Measurements from ENCODE around the gene RASSF1. TPM values are rescaled to one million over a fixed set of nuclear protein-coding genes. Genes with fewer than 3 reads are reported as not detected.
A peak's percentile ranks its signal among the peaks of the same experiment; 100 is the strongest.
"Not testable (repeated sequence)": the region's sequence is repeated elsewhere in the genome, so short reads cannot be mapped to it uniquely, and the experiment has no call there.

The RASSF1 gene
- total RNA-seq, 1 donor from 2014 or later = 27.0 TPM

DNA sequence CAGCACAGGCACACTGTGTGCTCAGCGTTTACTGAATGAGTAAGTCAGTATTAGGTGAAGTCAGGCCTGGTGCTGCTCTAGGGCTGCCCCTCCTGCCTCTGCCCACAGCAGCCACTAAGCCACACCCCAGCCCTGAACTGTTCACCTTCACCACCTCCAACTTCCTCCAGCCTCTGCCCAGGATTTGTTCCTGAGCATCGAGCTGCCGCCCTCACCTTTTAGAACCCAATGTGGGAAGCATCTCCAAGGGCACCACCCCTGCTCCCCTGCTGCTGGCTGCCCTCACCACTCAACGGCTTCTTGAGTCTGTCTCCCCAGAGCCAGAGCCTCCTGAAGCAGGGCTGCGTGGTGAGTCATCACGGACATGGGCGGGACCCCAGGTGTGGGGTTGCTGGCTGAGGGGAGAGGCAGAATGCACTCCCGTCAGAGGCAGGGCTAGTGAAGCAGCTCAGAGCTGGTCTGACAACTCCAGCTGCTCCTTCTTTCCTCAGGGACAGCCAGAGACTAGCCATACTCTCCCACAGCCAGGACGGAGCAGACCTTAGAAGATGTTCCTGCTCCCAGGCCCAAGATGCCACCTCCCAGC lies 23.9 kb downstream of the RASSF1 start:
- TF ChIP-seq, protein P1, sequence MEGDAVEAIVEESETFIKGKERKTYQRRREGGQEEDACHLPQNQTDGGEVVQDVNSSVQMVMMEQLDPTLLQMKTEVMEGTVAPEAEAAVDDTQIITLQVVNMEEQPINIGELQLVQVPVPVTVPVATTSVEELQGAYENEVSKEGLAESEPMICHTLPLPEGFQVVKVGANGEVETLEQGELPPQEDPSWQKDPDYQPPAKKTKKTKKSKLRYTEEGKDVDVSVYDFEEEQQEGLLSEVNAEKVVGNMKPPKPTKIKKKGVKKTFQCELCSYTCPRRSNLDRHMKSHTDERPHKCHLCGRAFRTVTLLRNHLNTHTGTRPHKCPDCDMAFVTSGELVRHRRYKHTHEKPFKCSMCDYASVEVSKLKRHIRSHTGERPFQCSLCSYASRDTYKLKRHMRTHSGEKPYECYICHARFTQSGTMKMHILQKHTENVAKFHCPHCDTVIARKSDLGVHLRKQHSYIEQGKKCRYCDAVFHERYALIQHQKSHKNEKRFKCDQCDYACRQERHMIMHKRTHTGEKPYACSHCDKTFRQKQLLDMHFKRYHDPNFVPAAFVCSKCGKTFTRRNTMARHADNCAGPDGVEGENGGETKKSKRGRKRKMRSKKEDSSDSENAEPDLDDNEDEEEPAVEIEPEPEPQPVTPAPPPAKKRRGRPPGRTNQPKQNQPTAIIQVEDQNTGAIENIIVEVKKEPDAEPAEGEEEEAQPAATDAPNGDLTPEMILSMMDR (conservative IDR thresholded peaks at IDR 0.05; ENCODE audit: low read depth, low read length) = no peak
- no peak overlapping the region for H3K4me3 ChIP-seq (ENCODE audit: low read depth, low read length)
- DNase-seq (ENCODE audit: low read depth) = no peak

DNA sequence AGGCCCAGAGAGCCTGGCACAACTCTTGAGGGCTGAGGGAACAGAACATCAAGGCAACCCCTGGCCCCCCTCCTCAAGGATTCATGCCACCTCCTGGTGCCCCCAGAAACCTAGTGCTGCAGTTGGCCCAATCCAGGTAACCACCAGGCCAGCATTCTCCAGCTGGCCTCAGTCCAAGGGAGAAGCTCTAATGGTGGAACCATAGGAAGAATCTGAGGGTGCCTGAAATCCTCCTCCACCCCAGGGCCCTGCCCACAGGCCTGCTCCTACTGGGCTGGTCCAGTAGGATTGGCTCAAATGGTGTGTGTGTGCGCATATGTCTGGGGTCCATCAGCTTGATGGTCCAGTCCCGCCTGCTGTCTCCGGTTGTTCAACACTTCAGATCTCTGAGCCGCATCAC lies 25.8 kb downstream of the RASSF1 start:
- H3K4me3 ChIP-seq (ENCODE audit: low read depth, low read length) = no peak overlapping the region
- DNase-seq (ENCODE audit: low read depth) = no peak
- TF ChIP-seq, protein P1 (conservative IDR thresholded peaks at IDR 0.05; ENCODE audit: low read depth, low read length) = no peak

DNA sequence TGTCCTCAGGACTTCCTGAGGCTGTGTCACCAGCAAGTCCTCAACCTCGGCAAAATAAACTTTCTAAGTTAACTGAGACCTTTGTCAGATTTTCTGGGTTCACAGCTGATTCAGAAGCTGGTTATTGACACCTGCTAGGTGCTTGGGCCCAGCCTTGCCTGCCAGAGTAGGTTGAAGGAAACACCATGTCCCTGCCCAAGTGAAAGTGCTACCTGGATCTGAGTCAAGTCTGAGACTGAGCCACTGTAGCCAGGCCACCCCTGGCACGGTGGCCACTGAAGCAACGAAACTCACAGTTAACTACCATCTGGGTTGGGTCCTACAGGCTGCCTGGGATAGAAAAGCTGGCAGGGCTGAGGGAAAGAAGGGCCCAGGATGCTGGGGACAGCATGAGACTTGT lies 26.3 kb downstream of the RASSF1 start:
- no peak overlapping the region for H3K4me3 ChIP-seq (ENCODE audit: low read depth, low read length)
- DNase-seq (ENCODE audit: low read depth) = no peak
- TF ChIP-seq, protein P1 (conservative IDR thresholded peaks at IDR 0.05; ENCODE audit: low read depth, low read length) = no peak

DNA sequence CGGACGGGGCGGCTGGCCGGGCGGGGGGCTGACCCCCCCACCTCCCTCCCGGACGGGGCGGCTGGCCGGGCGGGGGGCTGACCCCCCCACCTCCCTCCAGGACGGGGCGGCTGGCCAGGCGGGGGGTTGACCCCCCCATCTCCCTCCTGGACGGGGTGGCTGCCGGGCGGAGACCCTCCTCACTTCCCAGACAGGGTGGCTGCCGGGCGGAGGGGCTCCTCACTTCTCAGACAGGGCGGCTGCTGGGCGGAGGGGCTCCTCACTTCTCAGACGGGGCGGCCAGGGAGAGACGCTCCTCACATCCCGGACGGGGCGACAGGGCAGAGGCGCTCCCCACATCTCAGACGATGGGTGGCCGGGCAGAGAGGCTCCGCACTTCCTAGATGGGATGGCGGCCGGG lies 28.6 kb downstream of the RASSF1 start:
- DNase-seq (ENCODE audit: low read depth); H3K4me3 ChIP-seq (ENCODE audit: low read depth, low read length): not testable (repeated sequence)

DNA sequence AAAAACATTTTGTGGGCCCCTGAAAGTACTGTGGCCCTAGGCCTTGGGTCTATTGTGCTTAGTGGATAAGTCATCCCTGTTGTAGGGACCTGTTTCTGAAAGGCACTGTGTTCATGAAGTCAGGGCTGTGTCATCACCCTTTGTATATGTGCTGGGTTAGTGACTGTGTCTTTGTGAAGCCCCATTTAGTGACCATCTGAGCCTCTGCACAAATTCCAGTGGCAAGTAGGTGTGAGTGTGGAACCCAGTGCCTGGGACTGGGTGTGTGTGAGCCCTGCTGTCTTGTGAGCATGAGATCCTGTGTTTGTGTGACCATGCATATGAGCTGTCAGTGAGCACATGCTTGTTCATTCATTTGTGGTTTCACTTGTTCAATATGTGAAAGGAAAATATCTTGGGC lies 36.0 kb downstream of the RASSF1 start:
- DNase-seq (ENCODE audit: low read depth) = no peak
- TF ChIP-seq, protein P1 (conservative IDR thresholded peaks at IDR 0.05; ENCODE audit: low read depth, low read length) = no peak
- H3K4me3 ChIP-seq (ENCODE audit: low read depth, low read length) = no peak overlapping the region

DNA sequence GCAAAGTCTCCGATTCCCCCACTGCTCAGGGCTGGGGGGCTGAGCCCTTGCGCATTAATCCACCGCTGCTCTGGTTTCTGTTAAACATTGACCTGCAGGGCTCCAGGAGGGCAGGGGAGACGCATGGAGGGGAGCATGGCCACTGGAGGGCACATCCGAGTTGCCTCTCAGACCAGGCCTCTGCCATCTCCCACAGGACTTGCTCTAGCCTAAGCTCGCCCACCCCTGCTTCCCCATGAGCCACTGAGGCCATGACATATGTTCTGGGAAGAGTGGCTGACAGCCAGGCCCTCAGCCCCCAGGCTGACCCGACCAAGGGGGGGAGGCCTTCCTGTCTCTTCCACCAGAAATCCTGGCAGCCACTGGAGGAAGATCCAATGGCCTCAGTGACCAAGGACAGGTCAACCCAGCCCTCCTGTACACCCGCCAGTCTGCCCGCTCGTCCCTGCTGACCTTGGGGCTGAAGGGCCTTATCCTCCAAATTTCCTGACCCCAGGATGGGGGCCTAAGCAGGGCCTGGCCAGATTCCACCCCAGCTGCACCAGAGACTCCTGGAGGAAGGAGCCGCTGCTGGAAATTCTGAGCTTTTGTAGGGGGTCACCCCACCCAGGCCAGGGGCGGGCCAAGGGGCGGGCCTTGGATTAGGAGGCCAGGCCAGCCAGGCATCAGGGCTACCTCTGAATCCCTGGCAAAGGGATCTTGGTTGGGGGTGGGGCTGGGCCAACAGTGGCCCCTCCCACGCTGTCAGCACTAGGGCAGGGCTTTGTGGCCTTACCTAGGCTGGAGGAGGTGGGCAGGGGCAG lies 37.4 kb downstream of the RASSF1 start, which contains the start of gene HYAL1:
HYAL1 (minus strand) TSS at position 562 of the 803 bp plus-strand sequence. CDS start 618 bp downstream, outside the sequence.
- no peak for DNase-seq (ENCODE audit: low read depth)
- H3K4me3 ChIP-seq (ENCODE audit: low read depth, low read length) = peak within 1 kb of the TSS; percentile 68
- TF ChIP-seq, protein P1 (conservative IDR thresholded peaks at IDR 0.05; ENCODE audit: low read depth, low read length) = peak; percentile 56

DNA sequence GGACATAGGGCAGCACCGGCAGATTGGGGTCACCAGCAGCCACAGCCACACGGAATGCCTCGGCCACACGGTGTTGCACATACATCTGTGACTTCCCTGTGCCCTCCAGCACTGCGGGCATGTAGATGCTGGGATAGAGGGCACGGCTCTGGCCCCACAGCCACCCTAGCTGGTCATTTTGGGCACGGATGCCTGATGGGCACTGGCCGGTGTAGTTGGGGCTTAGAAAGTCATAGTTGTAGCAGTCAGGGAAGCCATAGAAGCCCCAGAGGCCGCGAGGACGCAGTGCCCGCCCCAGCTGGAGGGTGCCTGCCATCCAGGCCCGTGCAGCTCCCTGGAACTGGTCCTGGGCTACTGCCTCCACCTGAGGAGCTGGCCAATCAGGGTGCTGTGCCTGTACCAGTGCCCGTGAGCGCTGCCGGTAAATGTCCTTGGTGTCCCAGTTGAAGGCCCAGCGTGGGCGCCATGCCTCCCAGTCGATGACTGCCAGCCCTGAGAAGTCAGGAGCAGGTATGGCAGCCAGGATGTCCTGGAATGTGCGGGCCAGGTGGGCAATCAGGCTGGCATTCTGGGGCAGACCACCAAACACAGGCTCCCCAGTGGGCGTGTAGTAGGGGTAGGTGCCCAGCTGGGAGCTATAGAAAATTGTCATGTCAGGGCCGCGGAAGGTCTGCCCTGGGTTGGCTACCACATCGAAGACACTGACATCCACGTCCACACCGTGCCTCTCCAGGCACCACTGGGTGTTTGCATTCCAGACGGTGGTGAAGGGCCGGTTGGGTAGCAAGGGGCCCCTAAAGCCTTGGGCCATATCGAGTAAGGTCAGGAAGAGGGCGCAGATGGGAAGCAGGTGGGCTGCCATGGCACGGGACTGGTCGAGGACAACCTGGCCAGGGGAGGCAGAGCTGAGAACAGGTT lies 38.3 kb downstream of the RASSF1 start:
- TF ChIP-seq, protein P1 (conservative IDR thresholded peaks at IDR 0.05; ENCODE audit: low read depth, low read length) = no peak
- H3K4me3 ChIP-seq (ENCODE audit: low read depth, low read length) = peak overlapping the region; percentile 68
- no peak for DNase-seq (ENCODE audit: low read depth)
